Testis (tissue), 2 donors: ENCODE results near the gene NUPR1.

ENCODE experiments used
- CTCF ChIP-seq, 3 experiments: fragments of 450-650 bp in 2 of 3; fragments of 200-600 bp in 1 of 3; sonication (generic) in 1 of 3; IDR thresholded peaks; one replicate each; pipeline ENCODE4 v1.5.1; 2016 to 2019; ENCODE audit warnings: antibody characterized with exemption in 3 of 3, mild to moderate bottlenecking in 2 of 3, moderate library complexity in 1 of 3
- POLR2A ChIP-seq: fragments of 450-650 bp; IDR thresholded peaks from one replicate; pipeline ENCODE4 v1.6.1; 2017; ENCODE audit warnings: antibody characterized with exemption, mild to moderate bottlenecking, moderate library complexity

DNA sequence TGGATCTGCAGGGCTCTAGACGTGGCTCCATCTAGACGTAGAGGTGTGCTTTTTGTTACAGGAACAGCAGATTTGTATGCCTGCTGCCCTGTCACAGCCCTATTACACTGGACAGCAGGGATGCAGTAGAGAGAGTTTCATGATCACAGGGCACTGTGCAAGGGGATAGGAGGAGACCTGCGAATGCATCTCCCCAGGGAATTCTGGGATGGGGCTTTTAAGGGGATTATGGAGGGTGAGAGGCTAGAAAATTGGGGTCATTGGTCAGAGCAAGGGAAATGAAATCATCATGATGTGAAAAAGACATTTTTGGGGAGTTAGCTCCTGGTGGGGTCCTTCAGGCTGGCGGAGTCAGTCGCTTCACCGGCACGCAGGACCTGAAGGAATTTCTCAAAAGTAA is 3.9 kb upstream of the NUPR1 start:
- TF ChIP-seq CTCF (IDR thresholded peaks at IDR 0.05) (no peak), POLR2A (no peak)
